GM19395 (cell line): ENCODE measurements around the gene BACH2.

Experiments
- ATAC-seq: cut with Tn5 transposase; IDR thresholded peaks from one replicate; pipeline ENCODE4 v1.9.1; 2021; ENCODE audit warnings: mild to moderate bottlenecking, moderate library complexity; ENCODE audit not compliant: unreplicated experiment

BACH2 gene

GRCh38 chr6:90103056-90103800 is 193.4 kb downstream of the BACH2 start:
- peak; percentile 92 for ATAC-seq

GRCh38 chr6:90101403-90101802 is 195.2 kb downstream of the BACH2 start:
- ATAC-seq, result no peak

DNA sequence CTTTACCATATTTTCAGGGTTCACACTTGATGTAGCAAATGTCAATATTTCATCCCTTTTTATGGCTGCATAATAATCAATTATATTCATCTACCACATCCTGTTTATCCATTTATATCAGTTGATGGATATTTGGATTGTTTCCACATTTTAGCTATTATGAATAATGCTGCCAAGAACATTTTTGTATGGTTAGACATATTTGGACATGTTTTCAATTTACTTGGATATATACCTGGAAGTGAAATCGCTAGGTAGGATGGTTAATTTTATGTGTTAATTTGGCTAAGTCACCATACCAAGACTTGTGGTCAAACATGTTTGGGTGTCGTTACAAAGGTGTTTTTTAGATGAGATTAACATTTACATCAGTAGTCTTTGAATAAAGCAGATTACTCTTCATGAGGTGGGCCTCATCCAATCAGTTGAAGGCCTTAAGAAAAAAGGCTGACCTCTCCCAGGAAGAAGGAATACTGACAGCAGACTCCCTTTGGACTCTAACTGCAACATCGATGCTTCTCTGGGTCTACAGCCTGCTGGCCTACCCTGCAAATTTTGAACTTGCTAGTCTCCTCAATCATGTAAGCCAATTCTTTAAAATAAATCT is 196.5 kb downstream of the BACH2 start:
- no peak for ATAC-seq

DNA sequence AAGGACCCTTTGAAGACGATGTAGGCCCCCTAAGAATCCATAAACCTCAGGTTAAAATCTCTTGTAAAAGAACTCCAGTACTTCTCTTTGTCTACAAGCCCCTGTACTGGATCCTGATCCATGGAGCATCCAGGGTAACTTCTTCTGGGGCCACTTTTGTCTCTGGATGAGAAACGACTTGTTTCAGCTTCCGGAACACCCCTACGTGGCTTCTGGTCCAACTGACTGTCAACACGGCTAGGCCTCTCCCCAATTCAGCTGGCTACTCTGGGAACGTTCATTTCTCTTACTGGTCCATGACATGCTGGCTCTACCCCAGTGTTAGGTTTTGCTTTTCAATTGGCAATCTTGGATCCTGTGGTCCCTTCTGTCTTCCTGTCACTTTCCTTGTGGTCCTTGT is 198.0 kb downstream of the BACH2 start:
- ATAC-seq, result no peak

- no peak for ATAC-seq
These were observed 198.6 kb downstream of the BACH2 start for GRCh38 chr6:90098001-90098531.

DNA sequence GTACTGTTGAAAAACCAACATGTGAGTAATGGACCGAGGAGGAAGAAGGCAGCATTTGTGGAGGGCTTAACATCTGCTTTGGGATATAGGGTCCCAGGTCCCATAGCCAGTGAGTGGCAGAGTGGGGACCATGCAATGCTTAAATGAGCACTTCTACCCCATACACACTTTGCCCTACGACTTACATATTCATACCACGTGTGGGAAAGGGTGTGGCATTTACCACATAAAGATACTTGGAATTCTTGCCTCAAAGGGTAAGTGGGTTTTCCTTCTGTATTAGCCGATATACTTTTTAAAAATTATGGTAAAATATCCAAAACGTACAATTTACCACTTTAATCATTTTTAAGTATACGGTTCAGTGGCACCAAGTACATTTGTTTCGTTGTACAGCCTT is 199.3 kb downstream of the BACH2 start:
- no peak for ATAC-seq

DNA sequence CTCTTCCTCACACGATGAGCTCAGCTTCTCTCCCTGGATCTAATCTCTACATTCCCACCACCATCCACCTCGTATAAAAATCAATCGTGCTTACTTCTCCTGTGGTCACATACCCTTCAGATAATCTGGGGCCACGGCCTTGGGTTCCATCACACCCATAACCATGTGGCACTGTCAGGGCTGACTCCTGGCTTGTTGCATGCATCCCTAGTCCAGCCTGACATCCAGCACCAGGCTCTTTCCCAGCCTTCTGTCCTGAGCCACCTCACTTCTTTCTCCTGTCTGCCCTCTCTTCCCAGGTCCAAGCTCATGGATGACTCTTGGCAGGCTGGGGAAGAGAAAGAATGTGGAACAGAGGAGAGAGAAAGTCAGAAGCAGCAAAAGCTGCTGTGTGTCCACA is 199.8 kb downstream of the BACH2 start:
- ATAC-seq, result no peak

GRCh38 chr6:90095788-90096187 is 200.9 kb downstream of the BACH2 start:
- no peak for ATAC-seq

DNA sequence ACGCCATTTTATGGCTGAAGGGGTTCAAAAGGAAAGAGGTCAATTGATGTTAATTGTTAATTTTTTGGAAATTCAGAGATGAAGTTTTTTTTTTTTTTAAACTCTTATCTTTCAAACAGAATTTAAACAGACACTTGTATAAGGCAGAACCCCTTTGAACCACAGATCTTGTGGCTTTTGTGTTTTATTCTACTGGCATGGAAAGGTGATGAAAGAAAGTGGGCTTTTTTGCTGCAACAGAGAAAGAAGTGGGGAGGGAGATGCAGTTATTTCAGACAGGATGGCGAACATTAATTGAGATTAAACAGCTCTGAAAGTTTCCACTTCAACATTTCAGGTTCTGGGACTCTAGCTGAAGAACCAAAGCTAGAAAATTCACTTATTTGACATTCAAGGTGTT is 201.5 kb downstream of the BACH2 start:
- ATAC-seq, result no peak

GRCh38 chr6:90093558-90094073 is 203.0 kb downstream of the BACH2 start:
- ATAC-seq, result no peak

DNA sequence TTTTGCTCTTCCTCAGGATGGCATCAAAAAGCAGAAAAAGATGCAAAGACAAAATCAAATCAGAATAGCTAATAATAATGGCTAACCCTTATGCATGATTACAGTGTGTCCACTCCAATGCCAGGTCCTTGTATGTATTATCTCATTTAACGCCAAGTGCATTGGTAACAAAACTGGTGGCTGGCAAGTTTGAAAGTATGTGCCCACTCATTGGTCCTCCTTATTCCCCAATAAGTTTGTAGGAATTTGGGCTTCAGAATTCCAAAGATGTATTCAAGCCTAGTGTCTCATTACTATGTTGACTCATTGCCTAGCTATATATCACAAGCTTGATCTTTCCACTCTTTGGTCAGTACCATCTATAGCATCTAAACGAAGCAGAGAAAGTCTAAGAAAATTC is 205.8 kb downstream of the BACH2 start:
- no peak for ATAC-seq

- no peak for ATAC-seq
These were observed 208.6 kb downstream of the BACH2 start for GRCh38 chr6:90088009-90088408.

DNA sequence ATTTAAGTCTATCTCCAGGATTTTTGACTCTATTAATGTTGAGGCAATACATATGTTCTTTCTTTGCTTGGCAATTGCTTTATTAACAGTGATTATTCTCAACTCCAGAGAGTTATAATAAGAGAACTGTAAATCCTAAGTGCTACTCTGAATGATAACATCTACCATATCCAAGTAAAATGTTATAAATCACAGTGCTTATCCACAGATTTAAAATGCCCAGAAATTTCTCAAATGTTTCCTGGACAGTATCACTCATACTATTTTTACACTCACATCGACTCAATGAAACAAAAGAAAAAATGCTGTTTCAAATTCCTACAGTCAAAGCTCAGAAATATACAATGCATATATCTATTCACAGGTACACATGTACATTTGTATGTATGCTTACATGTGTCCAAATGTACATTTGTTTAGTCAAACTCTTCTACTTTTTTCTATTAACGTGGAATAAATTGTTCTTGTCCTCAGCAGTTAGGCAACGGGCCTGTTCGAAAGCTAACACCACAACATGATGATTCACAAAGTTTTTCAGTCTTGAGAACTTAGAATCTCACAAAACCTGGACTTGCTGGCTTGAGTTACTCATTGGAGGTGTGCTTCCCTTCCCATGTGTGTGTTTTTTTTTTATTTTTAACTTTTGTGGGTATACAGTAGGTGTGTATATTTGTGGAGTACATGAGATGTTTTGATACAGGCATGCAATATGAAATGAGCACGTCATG is 209.4 kb downstream of the BACH2 start:
- ATAC-seq, result no peak

- ATAC-seq, result no peak
These were observed 210.1 kb downstream of the BACH2 start for GRCh38 chr6:90086517-90086916.

DNA sequence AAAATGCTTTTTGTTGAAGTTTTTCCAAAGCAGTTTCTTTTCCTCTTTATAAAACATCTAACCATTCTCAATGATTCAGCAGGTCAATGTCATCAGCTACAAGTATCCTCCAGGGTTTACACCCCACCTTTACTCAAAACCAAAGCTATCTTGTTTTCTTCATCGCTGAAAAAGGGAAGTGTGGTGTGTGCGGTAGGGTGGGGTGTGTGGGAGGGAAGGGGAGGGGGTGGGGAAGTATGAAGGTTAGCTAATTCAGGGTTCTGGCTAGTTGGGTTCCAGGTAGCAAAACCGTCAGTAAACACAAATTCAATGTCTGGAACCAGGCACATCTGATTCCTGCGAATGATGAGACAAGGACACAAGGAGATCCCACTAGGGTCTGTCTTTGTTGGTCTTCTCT is 212.8 kb downstream of the BACH2 start:
- peak; percentile 65 for ATAC-seq

DNA sequence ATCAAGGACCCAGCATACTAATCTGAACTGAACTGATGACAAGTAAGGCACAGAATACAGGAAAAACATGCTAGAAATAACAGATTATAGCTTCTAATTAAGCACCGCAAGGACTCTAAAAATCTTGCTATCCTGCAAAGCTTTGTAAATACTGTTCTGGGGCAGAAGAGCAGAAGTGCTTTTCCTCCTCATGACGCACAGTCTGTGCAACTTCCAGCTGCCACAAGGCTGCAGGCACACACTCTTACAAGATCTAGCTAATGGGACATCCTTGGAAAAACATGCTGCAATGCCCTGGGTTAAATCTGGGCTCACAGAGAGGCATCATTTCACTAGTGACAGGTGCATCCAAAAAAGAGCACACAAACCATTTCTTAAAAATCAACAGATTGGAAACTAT is 213.8 kb downstream of the BACH2 start:
- no peak for ATAC-seq

DNA sequence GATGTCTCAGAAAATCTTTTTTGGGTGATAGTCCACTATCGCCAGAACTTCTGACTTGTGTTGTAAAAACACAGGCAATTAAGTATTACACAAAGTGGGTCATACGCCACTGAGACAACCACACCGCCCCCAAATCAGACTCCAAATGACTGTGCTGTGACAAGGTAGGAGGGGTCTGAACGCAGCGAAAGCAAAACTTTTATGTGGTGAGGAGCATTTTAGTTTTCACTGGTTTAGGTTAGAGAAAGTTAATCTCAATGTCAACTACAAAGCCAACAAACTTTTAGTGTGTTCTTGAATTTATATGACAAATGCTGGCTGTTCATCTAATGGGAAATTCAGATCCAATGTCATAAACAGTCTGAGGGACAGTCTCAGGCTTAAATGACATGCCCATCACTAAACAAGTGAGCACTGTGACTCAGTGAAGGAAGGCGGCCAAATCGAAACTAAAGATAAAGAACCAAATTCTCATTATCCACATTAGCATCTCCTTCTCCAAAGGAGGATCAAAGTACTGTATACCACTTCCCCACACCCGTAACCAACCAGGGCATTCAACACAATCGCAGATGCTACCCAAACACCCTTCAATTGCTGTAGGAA is 215.7 kb downstream of the BACH2 start:
- ATAC-seq, result peak; percentile 90

GRCh38 chr6:90079560-90080490 is 216.8 kb downstream of the BACH2 start:
- ATAC-seq, result no peak

DNA sequence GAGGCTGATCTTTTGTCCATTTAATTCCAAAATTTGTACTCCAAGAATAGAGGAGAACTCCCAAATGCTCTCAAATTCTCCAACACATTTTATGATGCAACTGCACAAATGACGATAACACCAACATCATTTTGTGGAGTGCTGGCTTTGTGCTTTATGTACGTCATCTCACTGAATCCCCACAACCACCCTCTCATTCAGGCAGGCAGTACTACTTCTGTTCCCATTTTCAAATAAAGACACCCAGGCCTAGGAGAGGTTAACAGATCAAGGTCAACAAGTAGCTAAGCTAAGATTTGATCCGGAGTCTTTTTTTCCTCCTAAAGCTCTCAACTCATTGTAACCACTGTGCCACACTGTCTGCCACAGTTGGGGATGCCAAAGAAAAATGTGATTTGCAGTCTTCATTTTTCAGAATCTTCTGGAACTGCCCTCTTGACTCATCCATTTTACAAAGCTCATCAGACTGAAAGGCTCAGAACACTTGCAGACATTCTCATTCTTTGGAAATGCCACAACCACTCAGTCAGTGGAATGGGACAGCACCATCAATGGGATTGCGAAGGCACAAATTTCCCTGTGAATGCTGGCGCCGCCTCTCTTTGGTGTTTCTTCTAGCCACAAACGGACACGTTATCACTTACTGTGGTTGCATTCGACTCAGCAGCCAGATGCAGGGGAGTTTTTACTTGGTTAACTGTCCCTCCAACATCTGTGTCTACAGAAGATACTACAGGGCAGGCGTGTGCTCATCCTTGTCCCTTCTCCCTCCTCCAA is 217.9 kb downstream of the BACH2 start:
- no peak for ATAC-seq
